H1 (cell line): ENCODE measurements around the gene TMEM269. TPM values are rescaled to one million over a fixed set of nuclear protein-coding genes. Genes with fewer than 3 reads are reported as not detected.
A peak's percentile ranks its signal among the peaks of the same experiment; 100 is the strongest.

ENCODE experiments used
- BCL11A ChIP-seq, 2 experiments: IDR thresholded peaks; one replicate each; pipeline ENCODE4 v1.6.1; 2011; ENCODE audit warnings: low read depth in 2 of 2, low read length in 2 of 2, mild to moderate bottlenecking in 2 of 2
- BRCA1 ChIP-seq: IDR thresholded peaks from 2 replicates; pipeline ENCODE4 v1.6.1; 2012; ENCODE audit warnings: low read depth, low read length, improper control_type of control experiment
- CBX5 ChIP-seq: fragments of 300-800, 300-1000 bp; sonication (generic); IDR thresholded peaks from 2 replicates; pipeline ENCODE4 v1.7.1; 2016; ENCODE audit warnings: antibody characterized with exemption, low read length, low read depth
- CHD1 ChIP-seq: IDR thresholded peaks from 2 replicates; pipeline ENCODE4 v1.6.1; 2012; ENCODE audit warnings: low read depth, low read length, improper control_type of control experiment
- EZH2 ChIP-seq: fragments of 200-600 bp; sonication (generic); IDR thresholded peaks from 2 replicates; pipeline ENCODE4 v1.7.1; 2012; ENCODE audit warnings: low read depth, mild to moderate bottlenecking, moderate library complexity, low read length, inconsistent platforms; ENCODE audit not compliant: severe bottlenecking
- FOSL1 ChIP-seq: IDR thresholded peaks from 2 replicates; pipeline ENCODE4 v1.6.1; 2011; ENCODE audit warnings: mild to moderate bottlenecking, low read depth, low read length, moderate library complexity; ENCODE audit not compliant: insufficient read depth
- JUN ChIP-seq: IDR thresholded peaks from 2 replicates; pipeline ENCODE4 v1.6.1; 2011; ENCODE audit warnings: low read depth, mild to moderate bottlenecking, improper control_type of control experiment, low read length
- KDM5A ChIP-seq: fragments of 200-600 bp; IDR thresholded peaks from 2 replicates; pipeline ENCODE4 v1.7.1; 2012; ENCODE audit warnings: mild to moderate bottlenecking, low read length, inconsistent platforms, mixed read lengths
- MAFK ChIP-seq: IDR thresholded peaks from 2 replicates; pipeline ENCODE4 v1.6.1; 2012; ENCODE audit warnings: low read depth, mild to moderate bottlenecking, improper control_type of control experiment, low read length
- RXRA ChIP-seq: IDR thresholded peaks from 2 replicates; pipeline ENCODE4 v1.6.1; 2011; ENCODE audit warnings: low read depth, mild to moderate bottlenecking, low read length, moderate library complexity; ENCODE audit not compliant: insufficient read depth
- SIN3A ChIP-seq, 2 experiments: IDR thresholded peaks in 1 of 2; conservative IDR thresholded peaks in 1 of 2; 2 replicates each; pipeline ENCODE4 v1.6.1; 2011 to 2012; ENCODE audit warnings: low read length in 2 of 2, improper control_type of control experiment in 1 of 2, low read depth in 1 of 2, mild to moderate bottlenecking in 1 of 2
- SIRT6 ChIP-seq: IDR thresholded peaks from one replicate; pipeline ENCODE4 v1.7.1; 2012; ENCODE audit warnings: low read length, inconsistent platforms
- SP4 ChIP-seq: IDR thresholded peaks from 2 replicates; pipeline ENCODE4 v1.6.1; 2012; ENCODE audit warnings: low read length, inconsistent platforms
- TBP ChIP-seq: IDR thresholded peaks from 2 replicates; pipeline ENCODE4 v1.6.1; 2011; ENCODE audit warnings: low read depth, low read length, improper control_type of control experiment
- polyA plus RNA-seq, 7 experiments: library from polyadenylated mRNA; depleted of rRNA in 3 of 7; stranded (reverse) in 5 of 7; unstranded in 2 of 7; fragments of >200 nt in 5 of 7; fragments of 200-250 nt in 2 of 7; gene quantifications; 1 replicate in 5 of 7; 2 replicates in 1 of 7; 4 replicates in 1 of 7; pipeline versions ENCODE4 v1.2.1 to v1.2.3, GENCODE V29; 2011 to 2013; ENCODE audit warnings: missing spikeins in 2 of 7, mixed read lengths in 2 of 7
- total RNA-seq: library from RNA; stranded (reverse); fragmentation: NEBNext Ultra II Directional; extraction: Animal tissue kit (Norgen Biotek cat#: 25700); gene quantifications from 2 replicates; pipeline ENCODE4 v1.2.1, GENCODE V29; 2021
- TF ChIP-seq, protein P1 (sequence below): IDR thresholded peaks from 2 replicates; pipeline ENCODE4 v1.6.1; 2012; ENCODE audit warnings: low read length, inconsistent platforms
- TF ChIP-seq, protein P2 (sequence below), 3 experiments: IDR thresholded peaks; 1 replicate in 2 of 3; 2 replicates in 1 of 3; pipeline versions ENCODE4 v1.5.1 to v1.6.1; 2011; ENCODE audit warnings: low read length in 3 of 3, mild to moderate bottlenecking in 3 of 3, inconsistent platforms in 2 of 3, low read depth in 1 of 3, moderate library complexity in 1 of 3; ENCODE audit not compliant: insufficient read depth in 1 of 3; ENCODE audit errors: control extremely low read depth in 1 of 3
- TF ChIP-seq, protein P3 (sequence below): IDR thresholded peaks from 2 replicates; pipeline ENCODE4 v1.6.1; 2012; ENCODE audit warnings: inconsistent platforms
- TF ChIP-seq, protein P4 (sequence below): IDR thresholded peaks from 2 replicates; pipeline ENCODE4 v1.6.1; 2012; ENCODE audit warnings: inconsistent platforms

TMEM269 gene
- total and polyA plus RNA-seq, 2 of the 8 experiments (the other 6 are each of a cell fraction or from before 2014, with no cell fraction given): 0.14 to 0.35 TPM

DNA sequence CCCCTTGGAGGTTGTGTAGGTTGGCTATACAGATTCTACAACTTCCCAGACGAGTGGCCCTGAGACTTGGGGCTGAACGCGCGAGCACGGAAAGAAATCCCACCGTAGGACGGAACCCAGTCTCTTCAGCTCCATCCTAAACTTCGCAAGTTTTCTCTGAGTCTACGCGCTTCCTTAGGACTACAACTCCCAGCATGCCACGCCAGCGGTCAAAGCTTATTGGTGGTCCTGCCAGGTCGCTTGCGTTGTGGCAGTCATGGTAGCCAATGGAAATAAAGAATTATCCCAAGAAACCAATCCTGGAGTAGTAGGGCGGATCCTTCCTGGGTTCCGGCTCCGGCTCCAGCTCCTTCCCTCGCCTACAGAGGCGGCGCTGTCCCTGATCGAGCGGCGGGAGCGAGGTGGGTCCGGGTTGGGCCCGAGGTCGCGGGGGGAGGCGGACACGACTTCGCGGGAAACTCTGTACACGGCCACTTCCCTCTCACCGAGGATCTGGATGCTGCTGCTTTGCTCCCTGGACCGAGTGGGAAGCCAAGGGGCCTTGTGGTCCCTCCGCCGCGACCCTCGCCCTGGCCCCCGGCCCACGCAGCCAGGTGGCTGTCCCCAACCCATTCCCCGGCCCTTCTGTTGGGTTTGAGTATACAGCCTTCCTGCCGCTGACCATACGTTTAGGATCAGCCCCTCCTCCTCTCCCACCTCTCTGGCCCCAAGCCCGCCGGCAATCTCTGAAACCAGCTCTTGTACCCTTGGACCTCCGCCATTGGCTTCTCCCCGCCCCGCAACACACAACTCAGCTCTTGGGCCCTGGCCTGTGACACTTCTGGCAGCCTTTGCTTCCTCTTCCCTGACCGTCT is 61.7 kb downstream of the TMEM269 start, which contains the start of gene ZNF691 (continued):
- TF ChIP-seq SIRT6 (no peak), TBP (no peak; the same call in 1 of the 2 replicates), FOSL1 (no peak), CBX5 (no peak), SP4 (no peak), MAFK (no peak), KDM5A (0 out of 2 replicates have a peak, but pooled peaks have one; percentile 18), SIN3A (conservative IDR thresholded peaks at IDR 0.05 in 1 of 2, IDR thresholded peaks at IDR 0.05 in 1 of 2; ENCODE audit: low read depth in 1 of 2, low read length in 2 of 2) (no peak), BCL11A (IDR thresholded peaks at IDR 0.05; ENCODE audit: low read depth in 2 of 2, low read length in 2 of 2) (no peak), JUN (no peak), BRCA1 (no peak), EZH2 (no peak), RXRA (no peak), CHD1 (no peak)
- TF ChIP-seq, protein P1, sequence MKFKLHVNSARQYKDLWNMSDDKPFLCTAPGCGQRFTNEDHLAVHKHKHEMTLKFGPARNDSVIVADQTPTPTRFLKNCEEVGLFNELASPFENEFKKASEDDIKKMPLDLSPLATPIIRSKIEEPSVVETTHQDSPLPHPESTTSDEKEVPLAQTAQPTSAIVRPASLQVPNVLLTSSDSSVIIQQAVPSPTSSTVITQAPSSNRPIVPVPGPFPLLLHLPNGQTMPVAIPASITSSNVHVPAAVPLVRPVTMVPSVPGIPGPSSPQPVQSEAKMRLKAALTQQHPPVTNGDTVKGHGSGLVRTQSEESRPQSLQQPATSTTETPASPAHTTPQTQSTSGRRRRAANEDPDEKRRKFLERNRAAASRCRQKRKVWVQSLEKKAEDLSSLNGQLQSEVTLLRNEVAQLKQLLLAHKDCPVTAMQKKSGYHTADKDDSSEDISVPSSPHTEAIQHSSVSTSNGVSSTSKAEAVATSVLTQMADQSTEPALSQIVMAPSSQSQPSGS: no peak
- TF ChIP-seq, protein P2, sequence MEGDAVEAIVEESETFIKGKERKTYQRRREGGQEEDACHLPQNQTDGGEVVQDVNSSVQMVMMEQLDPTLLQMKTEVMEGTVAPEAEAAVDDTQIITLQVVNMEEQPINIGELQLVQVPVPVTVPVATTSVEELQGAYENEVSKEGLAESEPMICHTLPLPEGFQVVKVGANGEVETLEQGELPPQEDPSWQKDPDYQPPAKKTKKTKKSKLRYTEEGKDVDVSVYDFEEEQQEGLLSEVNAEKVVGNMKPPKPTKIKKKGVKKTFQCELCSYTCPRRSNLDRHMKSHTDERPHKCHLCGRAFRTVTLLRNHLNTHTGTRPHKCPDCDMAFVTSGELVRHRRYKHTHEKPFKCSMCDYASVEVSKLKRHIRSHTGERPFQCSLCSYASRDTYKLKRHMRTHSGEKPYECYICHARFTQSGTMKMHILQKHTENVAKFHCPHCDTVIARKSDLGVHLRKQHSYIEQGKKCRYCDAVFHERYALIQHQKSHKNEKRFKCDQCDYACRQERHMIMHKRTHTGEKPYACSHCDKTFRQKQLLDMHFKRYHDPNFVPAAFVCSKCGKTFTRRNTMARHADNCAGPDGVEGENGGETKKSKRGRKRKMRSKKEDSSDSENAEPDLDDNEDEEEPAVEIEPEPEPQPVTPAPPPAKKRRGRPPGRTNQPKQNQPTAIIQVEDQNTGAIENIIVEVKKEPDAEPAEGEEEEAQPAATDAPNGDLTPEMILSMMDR (IDR thresholded peaks at IDR 0.05; ENCODE audit: control extremely low read depth in 1 of 3, insufficient read depth in 1 of 3, low read depth in 1 of 3, low read length in 3 of 3): peak; percentile 17 to 39 (median 39); a peak in 3 of 4 replicates
- TF ChIP-seq, protein P3, sequence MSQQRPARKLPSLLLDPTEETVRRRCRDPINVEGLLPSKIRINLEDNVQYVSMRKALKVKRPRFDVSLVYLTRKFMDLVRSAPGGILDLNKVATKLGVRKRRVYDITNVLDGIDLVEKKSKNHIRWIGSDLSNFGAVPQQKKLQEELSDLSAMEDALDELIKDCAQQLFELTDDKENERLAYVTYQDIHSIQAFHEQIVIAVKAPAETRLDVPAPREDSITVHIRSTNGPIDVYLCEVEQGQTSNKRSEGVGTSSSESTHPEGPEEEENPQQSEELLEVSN: peak; percentile 37
- TF ChIP-seq, protein P4, sequence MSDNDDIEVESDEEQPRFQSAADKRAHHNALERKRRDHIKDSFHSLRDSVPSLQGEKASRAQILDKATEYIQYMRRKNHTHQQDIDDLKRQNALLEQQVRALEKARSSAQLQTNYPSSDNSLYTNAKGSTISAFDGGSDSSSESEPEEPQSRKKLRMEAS: peak; percentile 67
